ENCODE results near the gene ZNF780B. TPM values are rescaled to one million over a fixed set of nuclear protein-coding genes. Genes with fewer than 3 reads are reported as not detected.
"Not testable (repeated sequence)": the region's sequence is repeated elsewhere in the genome, so short reads cannot be mapped to it uniquely, and the experiment has no call there.

ZNF780B gene
- polyA plus RNA-seq, 6 donors from 2014 or later, result 2.5 to 18.4 (median 13.8) TPM

DNA sequence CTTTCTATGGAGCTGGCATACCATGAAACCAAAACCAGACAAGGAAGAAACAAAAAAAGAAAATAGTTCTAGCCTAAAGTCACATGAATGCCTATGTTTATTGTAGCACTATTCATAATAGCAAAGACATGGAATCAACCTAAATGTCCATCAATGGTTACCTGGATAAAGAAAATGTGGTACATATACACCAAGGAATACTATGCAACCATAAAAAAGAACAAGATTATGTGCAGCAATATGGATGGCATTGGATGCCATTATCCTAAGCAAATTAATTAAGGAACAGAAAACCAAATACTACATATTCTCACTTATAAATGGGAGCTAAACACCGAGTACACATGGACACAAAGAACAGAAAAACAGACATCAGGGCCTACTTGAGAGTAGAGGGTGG, 24.3 kb upstream of the ZNF780B start:
- Mint-ChIP-seq H3K36me3 (peaks cover 81 to 86% of the 10 kb centered on the region in 2 donors), H3K9me3 (peaks cover 13 to 47% (median 43%) of the 10 kb centered on the region in 7 donors), H3K27ac (peak overlapping the region in 1 of 6 donors; percentile 83), H3K4me1 (peaks cover 11 to 22% (median 22%) of the 10 kb centered on the region in 3 donors), H3K27me3 (no peaks in the 10 kb centered on the region), H3K4me3 (no peak overlapping the region)
- DNase-seq (no peak), ATAC-seq (ENCODE audit: low read depth in 2 of 2) (no peak)

DNA sequence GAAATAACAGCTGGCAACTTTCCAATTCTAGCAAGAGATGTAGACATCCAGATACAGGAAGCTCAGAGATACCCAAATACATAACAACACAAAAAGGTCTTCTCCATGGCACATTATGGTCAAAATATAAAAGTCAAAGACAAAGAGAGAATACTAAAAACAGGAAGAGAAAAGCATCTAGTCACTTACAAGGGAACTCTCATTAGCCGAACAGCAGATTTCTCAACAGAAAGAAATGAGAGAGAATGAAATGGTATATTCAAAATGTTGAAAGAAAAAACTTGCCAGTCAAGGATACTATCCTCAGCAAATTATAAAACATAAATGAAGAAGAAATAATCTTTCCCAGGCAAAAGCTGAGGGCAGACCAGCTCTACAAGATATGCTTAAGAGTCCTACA, 22.3 kb upstream of the ZNF780B start:
- H3K27me3 Mint-ChIP-seq, result no peaks in the 10 kb centered on the region
- DNase-seq (no peak), ATAC-seq (ENCODE audit: low read depth in 2 of 2) (no peak)
- H3K9me3 Mint-ChIP-seq, result peaks cover 13 to 66% (median 55%) of the 10 kb centered on the region in 7 donors
- peak overlapping the region in 1 of 6 donors; percentile 50 for H3K27ac Mint-ChIP-seq
- H3K4me1 Mint-ChIP-seq, result peaks cover 11 to 22% (median 22%) of the 10 kb centered on the region in 3 donors
- peaks cover 82 to 95% of the 10 kb centered on the region in 2 donors for H3K36me3 Mint-ChIP-seq
- peak overlapping the region in 1 of 8 donors; percentile 20 for H3K4me3 Mint-ChIP-seq

DNA sequence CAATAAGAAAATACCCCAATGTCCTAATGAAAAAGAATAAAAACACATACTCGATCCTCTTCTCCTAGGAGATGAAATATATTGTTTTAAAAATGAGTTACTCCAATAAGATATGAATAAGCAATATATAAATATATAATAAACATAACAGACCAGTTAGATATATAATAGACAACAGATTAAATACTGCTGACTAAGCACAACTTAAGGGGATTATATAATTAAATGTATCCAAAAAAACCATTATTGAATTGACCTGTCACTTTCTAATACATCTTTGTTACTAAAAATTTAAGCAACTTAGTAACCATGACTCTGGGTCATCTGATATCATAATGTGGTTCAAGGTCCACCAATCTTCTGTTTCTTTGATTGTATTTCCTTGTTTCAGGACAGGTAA, 14.0 kb upstream of the ZNF780B start:
- DNase-seq (no peak), ATAC-seq (ENCODE audit: low read depth in 2 of 2) (no peak)
- Mint-ChIP-seq H3K36me3 (peaks cover 12 to 24% of the 10 kb centered on the region in 2 donors), H3K4me3 (no peak overlapping the region), H3K27me3 (no peaks in the 10 kb centered on the region), H3K4me1 (peaks cover 0 to 4% (median 0%) of the 10 kb centered on the region in 3 donors), H3K9me3 (peaks cover 2 to 31% (median 13%) of the 10 kb centered on the region in 7 donors), H3K27ac (no peak overlapping the region)

DNA sequence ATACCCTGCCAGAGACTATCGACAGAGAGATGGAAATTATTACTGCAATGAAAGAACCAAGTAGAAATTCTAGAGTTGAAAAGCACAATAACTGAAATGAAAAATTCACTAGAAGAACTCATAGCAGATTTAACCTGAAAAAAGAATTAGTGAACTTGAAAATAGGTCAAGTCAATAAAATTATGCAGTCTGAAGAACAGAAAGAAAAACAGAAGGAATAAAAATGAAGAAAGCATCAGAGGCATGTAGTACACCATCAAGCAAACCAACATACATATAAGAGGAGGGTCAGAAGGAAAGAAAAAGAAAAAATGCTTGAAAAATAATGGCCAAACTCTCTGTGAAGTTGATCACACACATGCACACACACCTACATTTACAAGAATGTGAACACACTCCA, 3.6 kb upstream of the ZNF780B start:
- Mint-ChIP-seq H3K27ac (peak overlapping the region in 1 of 6 donors; percentile 24), H3K36me3 (peaks cover 13 to 23% of the 10 kb centered on the region in 2 donors), H3K4me1 (peaks cover 10 to 24% (median 20%) of the 10 kb centered on the region in 3 donors), H3K4me3 (no peak overlapping the region), H3K9me3 (peaks cover 19 to 52% (median 29%) of the 10 kb centered on the region in 7 donors), H3K27me3 (peaks cover 0 to 12% (median 9%) of the 10 kb centered on the region in 3 donors)
- DNase-seq, result no peak
- no peak for ATAC-seq (ENCODE audit: low read depth in 2 of 2)

DNA sequence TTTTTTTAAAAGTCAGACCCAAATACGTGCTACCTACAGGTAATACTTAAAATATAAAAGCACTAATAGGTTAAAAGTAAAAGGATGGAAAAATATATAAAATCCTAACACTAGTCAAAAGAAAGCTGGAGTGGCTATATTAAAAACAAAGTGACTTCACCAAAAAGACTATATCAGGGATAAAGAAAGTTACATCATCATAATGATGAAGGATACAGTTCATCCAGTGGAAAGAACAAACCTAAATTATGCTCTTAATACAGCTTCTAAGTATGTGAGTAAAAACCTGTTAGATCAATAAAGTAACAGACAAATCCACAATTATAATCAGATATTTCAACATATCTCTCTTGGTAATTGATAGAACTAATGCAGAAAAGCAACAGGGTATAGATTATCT, 1.1 kb upstream of the ZNF780B start:
- H3K9me3 Mint-ChIP-seq, result peaks cover 15 to 30% (median 22%) of the 10 kb centered on the region in 7 donors
- no peak for ATAC-seq (ENCODE audit: low read depth in 2 of 2)
- H3K4me1 Mint-ChIP-seq, result peaks cover 28 to 47% (median 44%) of the 10 kb centered on the region in 3 donors
- H3K27ac Mint-ChIP-seq, result peak overlapping the region in 1 of 6 donors; percentile 97
- peak overlapping the region in 6 of 8 donors; percentile 40 to 100 (median 99) for H3K4me3 Mint-ChIP-seq
- peaks cover 0 to 12% (median 9%) of the 10 kb centered on the region in 3 donors for H3K27me3 Mint-ChIP-seq
- H3K36me3 Mint-ChIP-seq, result peaks cover 13 to 31% of the 10 kb centered on the region in 2 donors
- no peak for DNase-seq

DNA sequence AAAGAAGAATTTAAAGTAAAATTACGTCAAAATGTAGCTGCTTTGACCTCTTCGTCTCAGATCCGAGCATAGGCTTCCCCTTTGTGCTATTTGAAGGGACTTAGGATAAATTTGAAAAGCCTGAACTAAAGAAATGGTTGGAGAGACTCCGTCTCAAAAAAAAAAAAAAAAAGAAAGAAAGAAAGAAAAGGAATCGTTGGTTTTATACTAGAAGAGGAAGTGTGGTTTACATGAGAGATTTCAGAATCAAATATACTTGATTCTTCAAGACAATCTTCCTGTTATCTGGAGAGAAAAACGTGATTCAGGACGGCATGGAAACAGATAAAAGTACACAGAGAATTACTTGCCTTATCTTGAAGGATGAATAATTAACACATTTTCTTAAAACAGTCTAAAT, 474 bp upstream of the ZNF780B start:
- Mint-ChIP-seq H3K27me3 (peaks cover 0 to 12% (median 9%) of the 10 kb centered on the region in 3 donors), H3K36me3 (peaks cover 13 to 31% of the 10 kb centered on the region in 2 donors), H3K9me3 (peaks cover 15 to 24% (median 20%) of the 10 kb centered on the region in 7 donors), H3K4me1 (peaks cover 28 to 50% (median 46%) of the 10 kb centered on the region in 3 donors), H3K27ac (peak overlapping the region; percentile 86 to 99 (median 96)), H3K4me3 (peak overlapping the region; percentile 89 to 100 (median 100))
- ATAC-seq (ENCODE audit: low read depth in 2 of 2) (peak in 1 of 2 donors; percentile 14), DNase-seq (no peak)

DNA sequence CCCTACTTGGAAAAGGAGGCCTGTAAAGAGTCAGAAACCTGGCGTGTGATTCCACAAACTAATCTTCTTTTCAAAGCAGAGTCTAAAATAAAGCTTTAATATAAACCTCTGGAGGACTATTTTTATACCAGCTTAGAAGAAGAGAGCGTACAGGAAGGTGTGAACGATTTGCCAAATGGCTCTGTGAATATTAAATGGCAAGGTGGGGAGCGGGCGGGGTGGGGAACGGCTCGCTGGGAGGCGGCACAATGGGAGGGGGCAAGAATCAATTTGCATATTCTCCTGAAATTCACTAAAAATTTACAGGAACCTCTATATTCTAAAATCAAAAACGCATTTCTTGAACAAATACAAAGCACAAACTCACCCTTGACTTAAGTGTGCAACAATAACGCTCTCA, 982 bp downstream of the ZNF780B start:
- ATAC-seq (ENCODE audit: low read depth in 2 of 2) (no peak), DNase-seq (no peak)
- peaks cover 0 to 11% (median 9%) of the 10 kb centered on the region in 3 donors for H3K27me3 Mint-ChIP-seq
- H3K27ac Mint-ChIP-seq, result peak overlapping the region in 2 of 6 donors; percentile 14 to 83
- H3K9me3 Mint-ChIP-seq, result peaks cover 9 to 19% (median 15%) of the 10 kb centered on the region in 7 donors
- peaks cover 15 to 30% of the 10 kb centered on the region in 2 donors for H3K36me3 Mint-ChIP-seq
- H3K4me3 Mint-ChIP-seq, result peak overlapping the region; percentile 89 to 100 (median 100)
- peaks cover 32 to 54% (median 51%) of the 10 kb centered on the region in 3 donors for H3K4me1 Mint-ChIP-seq

DNA sequence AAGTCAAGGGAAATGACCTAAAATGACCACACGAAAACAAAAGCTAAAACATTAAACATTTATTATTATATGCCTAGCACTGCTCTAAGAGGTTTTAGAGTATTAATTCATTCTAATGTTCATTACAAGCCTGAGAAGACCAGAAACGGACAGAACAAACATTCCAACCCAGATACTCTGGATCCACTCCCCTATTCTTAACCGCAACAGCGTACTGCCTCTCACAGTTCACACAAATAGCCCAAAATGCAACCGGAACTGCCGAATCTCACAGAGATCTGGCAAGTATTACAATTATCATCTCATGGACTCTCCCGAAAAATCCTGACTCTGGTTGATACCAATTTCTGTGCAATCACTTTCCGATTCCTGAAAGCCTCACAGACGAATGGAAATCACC, 1.4 kb downstream of the ZNF780B start:
- no peak for DNase-seq
- peak overlapping the region; percentile 57 to 100 (median 100) for H3K4me3 Mint-ChIP-seq
- peaks cover 32 to 55% (median 51%) of the 10 kb centered on the region in 3 donors for H3K4me1 Mint-ChIP-seq
- H3K27ac Mint-ChIP-seq, result peak overlapping the region in 2 of 6 donors; percentile 14 to 83
- H3K27me3 Mint-ChIP-seq, result peaks cover 0 to 7% (median 4%) of the 10 kb centered on the region in 3 donors
- H3K9me3 Mint-ChIP-seq, result peaks cover 5 to 15% (median 11%) of the 10 kb centered on the region in 7 donors
- no peak for ATAC-seq (ENCODE audit: low read depth in 2 of 2)
- peaks cover 12 to 30% of the 10 kb centered on the region in 2 donors for H3K36me3 Mint-ChIP-seq

DNA sequence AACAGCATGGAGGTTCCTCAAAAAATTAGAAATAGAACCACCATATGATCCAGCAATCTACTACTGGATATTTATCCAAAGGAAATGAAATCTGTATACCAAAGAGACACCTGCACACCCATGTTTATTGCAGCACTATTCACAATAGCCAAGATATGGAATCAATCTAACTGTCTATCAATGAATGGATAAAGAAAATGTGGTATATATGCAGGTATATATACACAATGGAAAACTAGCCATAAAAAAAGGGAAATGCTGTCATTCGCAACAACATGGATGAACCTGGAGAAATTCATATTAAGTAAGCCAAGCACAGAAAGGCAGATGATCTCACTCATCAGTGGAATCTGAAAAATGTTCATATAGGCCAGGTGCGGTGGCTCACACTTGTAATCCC, 2.5 kb downstream of the ZNF780B start:
- ATAC-seq (ENCODE audit: low read depth in 2 of 2), result no peak
- Mint-ChIP-seq H3K4me1 (peaks cover 32 to 58% (median 51%) of the 10 kb centered on the region in 3 donors), H3K9me3 (peaks cover 0 to 5% (median under 1%) of the 10 kb centered on the region in 7 donors), H3K36me3 (peaks cover 14 to 29% of the 10 kb centered on the region in 2 donors), H3K27ac (peak overlapping the region in 3 of 6 donors; percentile 37 to 60 (median 47)), H3K27me3 (no peaks in the 10 kb centered on the region), H3K4me3 (peak overlapping the region in 5 of 8 donors; percentile 6 to 98 (median 52))
- no peak for DNase-seq

DNA sequence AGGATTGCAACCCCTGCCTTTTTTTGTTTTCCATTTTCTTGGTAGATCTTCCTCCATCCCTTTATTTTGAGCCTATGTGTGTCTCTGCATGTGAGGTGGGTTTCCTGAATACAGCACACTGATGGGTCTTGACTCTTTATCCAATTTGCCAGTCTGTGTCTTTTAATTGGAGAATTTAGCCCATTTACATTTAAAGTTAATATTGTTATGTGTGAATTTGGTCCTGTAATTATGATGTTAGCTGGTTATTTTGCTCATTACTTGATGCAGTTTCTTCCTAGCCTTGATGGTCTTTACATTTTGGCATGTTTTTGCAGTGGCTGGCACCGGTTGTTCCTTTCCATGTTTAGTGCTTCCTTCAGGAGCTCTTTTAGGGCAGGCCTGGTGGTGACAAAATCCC, 14.3 kb downstream of the ZNF780B start:
- H3K4me3 Mint-ChIP-seq; ATAC-seq (ENCODE audit: low read depth in 2 of 2); H3K4me1 Mint-ChIP-seq; H3K27ac Mint-ChIP-seq; H3K27me3 Mint-ChIP-seq; DNase-seq: not testable (repeated sequence)
- peaks cover 17 to 55% (median 32%) of the 10 kb centered on the region in 7 donors for H3K9me3 Mint-ChIP-seq
- H3K36me3 Mint-ChIP-seq, result peaks cover 34 to 38% of the 10 kb centered on the region in 2 donors

DNA sequence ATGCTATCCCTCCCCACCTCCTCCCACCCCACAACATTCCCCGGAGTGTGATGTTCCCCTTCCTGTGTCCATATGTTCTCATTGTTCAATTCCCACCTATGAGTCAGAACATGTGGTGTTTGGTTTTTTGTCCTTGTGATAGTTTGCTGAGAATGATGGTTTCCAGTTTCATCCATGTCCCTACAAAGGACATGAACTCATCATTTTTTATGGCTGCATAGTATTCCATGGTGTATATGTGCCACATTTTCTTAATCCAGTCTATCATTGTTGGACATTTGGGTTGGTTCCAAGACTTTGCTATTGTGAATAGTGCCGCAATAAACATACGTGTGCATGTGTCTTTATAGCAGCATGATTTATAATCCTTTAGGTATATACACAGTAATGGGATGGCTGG, 18.0 kb downstream of the ZNF780B start:
- H3K9me3 Mint-ChIP-seq, result peaks cover 0 to 67% (median 49%) of the 10 kb centered on the region in 7 donors
- not testable (repeated sequence) for DNase-seq; ATAC-seq (ENCODE audit: low read depth in 2 of 2); H3K4me1 Mint-ChIP-seq; H3K27ac Mint-ChIP-seq; H3K27me3 Mint-ChIP-seq; H3K4me3 Mint-ChIP-seq
- peaks cover 19 to 24% of the 10 kb centered on the region in 2 donors for H3K36me3 Mint-ChIP-seq

DNA sequence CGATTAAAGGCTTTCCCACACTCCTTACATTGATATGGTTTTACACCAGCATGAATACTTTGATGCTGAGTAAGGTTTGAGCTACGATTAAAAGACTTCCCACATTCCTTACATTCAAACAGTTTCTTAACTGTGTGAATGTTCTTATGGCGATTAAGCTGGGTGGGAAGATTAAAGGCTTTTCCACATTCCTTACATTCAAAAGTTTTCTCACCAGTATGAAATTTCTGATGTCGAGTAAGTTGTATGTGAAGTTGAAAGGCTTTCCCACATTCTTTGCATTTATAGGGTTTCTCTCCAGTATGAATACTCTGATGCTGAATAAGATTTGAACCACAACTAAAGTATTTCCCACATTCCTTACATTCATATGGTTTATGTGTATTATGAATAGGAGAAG, 20.0 kb downstream of the ZNF780B start:
- Mint-ChIP-seq H3K27me3 (no peaks in the 10 kb centered on the region), H3K27ac (no peak overlapping the region), H3K9me3 (peaks cover 0 to 76% (median 63%) of the 10 kb centered on the region in 7 donors), H3K4me1 (no peaks in the 10 kb centered on the region), H3K36me3 (peaks cover 24 to 26% of the 10 kb centered on the region in 2 donors), H3K4me3 (no peak overlapping the region)
- no peak for ATAC-seq (ENCODE audit: low read depth in 2 of 2)
- DNase-seq, result no peak

DNA sequence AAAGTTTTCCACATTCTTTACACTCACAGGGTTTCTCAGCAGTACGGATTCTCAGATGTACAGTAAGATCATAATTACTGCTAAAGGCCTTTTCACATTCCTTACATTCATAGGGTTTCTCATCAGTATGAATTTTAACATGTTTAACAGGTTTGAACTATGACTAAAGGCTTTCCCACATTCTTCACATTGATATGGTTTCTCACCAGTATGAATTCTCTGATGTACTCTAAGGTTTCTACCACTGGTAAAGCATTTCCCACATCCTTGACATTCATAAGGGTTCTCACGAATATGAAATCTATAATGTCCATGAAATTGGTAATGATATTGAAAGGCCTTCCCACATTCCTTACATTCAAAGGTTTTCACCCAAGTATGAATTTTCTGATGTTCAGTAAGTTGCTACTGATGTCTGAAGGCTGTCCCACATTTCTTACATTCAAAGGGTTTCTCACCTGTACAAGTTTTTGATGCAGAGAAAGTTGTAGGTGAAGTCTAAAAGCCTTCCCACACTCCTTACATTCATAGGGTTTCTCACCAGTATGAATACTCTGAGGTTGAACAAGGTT, 22.0 kb downstream of the ZNF780B start:
- H3K36me3 Mint-ChIP-seq, result peaks cover 28 to 30% of the 10 kb centered on the region in 2 donors
- ATAC-seq (ENCODE audit: low read depth in 2 of 2), result no peak
- no peak overlapping the region for H3K4me3 Mint-ChIP-seq
- no peaks in the 10 kb centered on the region for H3K4me1 Mint-ChIP-seq
- no peak overlapping the region for H3K27ac Mint-ChIP-seq
- no peak for DNase-seq
- H3K27me3 Mint-ChIP-seq, result no peaks in the 10 kb centered on the region
- H3K9me3 Mint-ChIP-seq, result peaks cover 0 to 86% (median 76%) of the 10 kb centered on the region in 7 donors

DNA sequence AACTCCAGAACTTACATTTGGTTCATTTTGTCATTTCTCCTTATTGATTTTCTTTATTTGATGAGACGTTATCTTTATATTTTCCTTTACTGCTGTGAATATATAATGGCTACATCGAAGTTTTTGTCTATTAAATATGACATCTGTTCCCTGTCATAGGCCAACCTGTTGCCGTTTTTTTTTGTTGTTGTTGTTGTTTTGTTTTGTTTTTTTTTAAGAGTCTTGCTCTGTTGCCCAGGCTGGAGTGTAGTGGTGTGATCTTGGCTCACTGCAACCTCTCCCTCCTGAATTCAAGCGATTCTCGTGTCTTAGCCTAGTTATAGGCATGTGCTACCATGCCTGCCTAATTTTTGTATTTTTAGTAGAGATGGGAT, 29.4 kb downstream of the ZNF780B start:
- Mint-ChIP-seq H3K9me3 (peaks cover 20 to 85% (median 67%) of the 10 kb centered on the region in 7 donors), H3K27ac (no peak overlapping the region)

More for the DNA sequence above, 29.4 kb downstream of the ZNF780B start:
- no peak for DNase-seq
- Mint-ChIP-seq H3K4me3 (no peak overlapping the region), H3K4me1 (no peaks in the 10 kb centered on the region), H3K27me3 (no peaks in the 10 kb centered on the region), H3K36me3 (peaks cover 14 to 48% of the 10 kb centered on the region in 2 donors)
- ATAC-seq (ENCODE audit: low read depth in 2 of 2), result no peak

Data from naive B cell (primary cell).